KOPT-K1 (cell line): ENCODE measurements around the gene RHCG.

Experiments
- H3K27ac ChIP-seq: fragments of 200-600 bp; sonication (generic); 2 replicates; pipeline ENCODE4 v1.5.1; 2016; ENCODE audit warnings: antibody characterized with exemption, mild to moderate bottlenecking, low read depth, low read length; ENCODE audit not compliant: poor library complexity, severe bottlenecking
- H3K36me3 ChIP-seq: fragments of 200-600 bp; sonication (generic); 2 replicates; pipeline ENCODE4 v1.5.1; 2017; ENCODE audit warnings: antibody characterized with exemption, mild to moderate bottlenecking, low read length, moderate library complexity; ENCODE audit not compliant: insufficient read depth
- H3K9me3 ChIP-seq: fragments of 200-600 bp; sonication (generic); 2 replicates; pipeline ENCODE4 v1.5.1; 2017; ENCODE audit warnings: antibody characterized with exemption, low read length, mild to moderate bottlenecking; ENCODE audit not compliant: insufficient read depth, poor library complexity, severe bottlenecking

Gene RHCG

DNA sequence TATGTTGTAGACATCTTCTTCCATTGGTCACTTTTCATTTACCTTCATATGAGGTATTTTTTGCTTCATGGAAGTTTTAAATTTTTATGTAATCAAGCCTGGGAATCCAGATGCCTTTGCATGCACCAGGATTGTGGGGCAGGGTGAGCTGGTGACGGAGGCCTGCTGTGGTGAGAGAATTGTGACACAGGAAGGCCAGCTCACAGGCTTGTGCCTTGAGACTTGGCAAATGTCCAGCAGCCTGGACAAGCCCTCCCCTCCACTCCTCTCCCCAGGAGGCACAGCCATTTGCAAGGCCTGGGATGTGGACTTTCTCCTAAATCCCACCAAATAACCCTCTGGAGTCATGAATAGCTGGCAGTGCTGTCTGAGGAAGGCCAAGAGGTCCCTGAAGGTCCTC is 67.4 kb downstream of the RHCG start:
- H3K27ac ChIP-seq: no peak overlapping the region
- H3K36me3 ChIP-seq: no peaks in the 10 kb centered on the region
- H3K9me3 ChIP-seq: no peaks in the 10 kb centered on the region

DNA sequence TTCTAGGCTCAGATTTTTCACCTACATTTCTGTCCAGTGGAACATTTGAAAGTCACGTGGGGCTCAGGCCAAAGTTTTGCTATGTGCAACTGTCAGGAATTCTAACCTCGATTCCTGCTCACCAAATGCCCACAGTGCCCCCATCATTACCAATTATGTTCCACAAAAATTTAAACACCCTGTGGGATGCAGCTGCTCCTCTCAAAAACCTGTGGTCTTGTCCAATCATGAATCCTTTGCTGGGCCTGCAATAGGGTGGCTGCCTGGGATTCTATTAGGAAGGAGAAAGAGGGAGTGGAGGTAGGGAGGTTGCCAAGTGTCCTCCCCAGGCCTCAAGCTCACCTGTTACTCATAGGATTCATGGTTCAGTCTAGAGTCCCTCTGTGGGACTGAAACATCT is 68.1 kb downstream of the RHCG start:
- no peaks in the 10 kb centered on the region for H3K36me3 ChIP-seq
- H3K9me3 ChIP-seq: no peaks in the 10 kb centered on the region
- H3K27ac ChIP-seq: no peak overlapping the region

DNA sequence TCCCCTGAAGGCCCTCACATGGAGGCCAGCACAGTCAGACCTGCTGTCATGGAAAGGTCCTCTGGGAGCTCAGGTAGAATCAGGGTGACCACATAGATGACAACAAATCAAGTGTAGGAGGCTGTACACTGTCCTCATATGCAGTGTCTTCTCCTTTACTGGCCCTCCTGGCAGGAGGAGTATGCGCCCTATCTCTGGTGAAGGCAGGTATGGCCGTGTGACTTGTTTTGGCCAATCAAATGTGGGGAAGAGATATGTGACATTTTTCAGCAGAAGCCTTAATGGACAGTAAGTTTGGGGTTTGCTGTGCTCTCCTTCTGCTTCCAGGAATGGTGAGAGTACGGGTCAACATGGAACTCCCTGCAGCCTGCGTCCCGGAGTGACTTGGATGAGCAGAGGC is 69.9 kb downstream of the RHCG start:
- no peaks in the 10 kb centered on the region for H3K36me3 ChIP-seq
- no peak overlapping the region for H3K27ac ChIP-seq
- no peaks in the 10 kb centered on the region for H3K9me3 ChIP-seq

DNA sequence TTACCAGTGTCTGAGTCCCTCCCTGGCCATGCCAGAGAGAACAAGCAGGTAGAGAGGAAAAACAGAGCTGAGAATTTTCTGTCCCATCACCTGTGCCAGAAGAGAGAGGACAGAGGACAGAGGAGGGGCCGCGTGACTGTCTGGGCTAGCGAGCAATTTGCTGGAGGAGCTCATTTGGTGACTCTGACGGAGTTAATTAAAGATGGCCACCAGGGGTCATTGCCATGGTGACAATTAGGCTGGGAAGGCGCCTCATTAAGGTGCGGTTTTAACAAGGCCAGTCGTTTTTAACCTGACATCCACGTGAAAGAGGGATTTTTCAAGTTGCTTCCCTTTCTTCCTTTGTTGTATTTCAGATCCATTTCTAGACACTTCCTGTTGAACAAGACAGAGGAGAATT is 72.4 kb downstream of the RHCG start:
- Histone ChIP-seq H3K27ac (no peak overlapping the region), H3K36me3 (no peaks in the 10 kb centered on the region), H3K9me3 (no peaks in the 10 kb centered on the region)
